ENCODE measurements around the gene C5.

- TF ChIP-seq, protein P1, sequence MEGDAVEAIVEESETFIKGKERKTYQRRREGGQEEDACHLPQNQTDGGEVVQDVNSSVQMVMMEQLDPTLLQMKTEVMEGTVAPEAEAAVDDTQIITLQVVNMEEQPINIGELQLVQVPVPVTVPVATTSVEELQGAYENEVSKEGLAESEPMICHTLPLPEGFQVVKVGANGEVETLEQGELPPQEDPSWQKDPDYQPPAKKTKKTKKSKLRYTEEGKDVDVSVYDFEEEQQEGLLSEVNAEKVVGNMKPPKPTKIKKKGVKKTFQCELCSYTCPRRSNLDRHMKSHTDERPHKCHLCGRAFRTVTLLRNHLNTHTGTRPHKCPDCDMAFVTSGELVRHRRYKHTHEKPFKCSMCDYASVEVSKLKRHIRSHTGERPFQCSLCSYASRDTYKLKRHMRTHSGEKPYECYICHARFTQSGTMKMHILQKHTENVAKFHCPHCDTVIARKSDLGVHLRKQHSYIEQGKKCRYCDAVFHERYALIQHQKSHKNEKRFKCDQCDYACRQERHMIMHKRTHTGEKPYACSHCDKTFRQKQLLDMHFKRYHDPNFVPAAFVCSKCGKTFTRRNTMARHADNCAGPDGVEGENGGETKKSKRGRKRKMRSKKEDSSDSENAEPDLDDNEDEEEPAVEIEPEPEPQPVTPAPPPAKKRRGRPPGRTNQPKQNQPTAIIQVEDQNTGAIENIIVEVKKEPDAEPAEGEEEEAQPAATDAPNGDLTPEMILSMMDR (IDR thresholded peaks at IDR 0.05), result no peak
- no peak for TF ChIP-seq POLR2A (IDR thresholded peaks at IDR 0.05)
Observed at GRCh38 chr9:120914953-120915352, 135.1 kb downstream of the C5 start.
